Measurements from ENCODE around the gene PLEKHA6.

Gene PLEKHA6

DNA sequence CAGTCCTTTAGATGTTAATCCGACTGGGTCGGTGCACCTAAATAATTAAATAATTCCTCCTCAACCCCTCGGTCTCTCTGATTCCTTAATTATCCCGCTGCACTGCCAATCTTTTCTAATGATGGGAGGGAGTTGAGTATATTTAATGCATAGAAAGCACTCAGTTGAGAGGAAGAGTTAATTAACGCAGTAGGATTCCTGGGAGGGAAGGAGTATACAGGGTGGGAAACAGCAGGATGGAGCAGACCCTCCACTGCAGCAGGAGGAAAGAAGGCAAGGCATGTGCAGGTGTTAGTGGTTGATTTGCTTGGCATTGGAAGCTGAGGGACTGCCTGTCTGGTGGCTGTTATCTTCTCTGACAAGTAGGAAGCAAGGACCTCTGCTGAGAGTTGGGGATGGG, 183.7 kb downstream of the PLEKHA6 start:
- DNase-seq: no peak

DNA sequence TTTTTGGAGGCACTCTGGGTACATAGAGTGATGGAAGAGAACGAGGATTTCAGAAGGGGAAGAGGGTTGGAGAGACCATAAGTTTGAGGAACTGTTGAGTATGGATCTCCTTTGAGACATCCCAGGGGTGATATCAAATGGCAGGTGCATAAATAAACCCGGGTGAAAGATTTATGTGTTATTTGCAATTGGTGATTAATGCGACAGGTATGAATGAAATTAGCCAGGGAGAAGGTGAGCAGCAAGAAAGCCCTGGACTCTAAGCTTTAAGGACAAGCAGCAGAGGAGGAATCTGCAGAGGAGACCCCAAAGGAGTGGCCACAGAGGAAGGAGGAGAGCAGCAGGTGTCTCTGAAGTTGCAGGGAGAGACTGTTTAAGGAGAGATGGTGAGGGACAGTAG, 184.8 kb downstream of the PLEKHA6 start:
- DNase-seq: no peak

DNA sequence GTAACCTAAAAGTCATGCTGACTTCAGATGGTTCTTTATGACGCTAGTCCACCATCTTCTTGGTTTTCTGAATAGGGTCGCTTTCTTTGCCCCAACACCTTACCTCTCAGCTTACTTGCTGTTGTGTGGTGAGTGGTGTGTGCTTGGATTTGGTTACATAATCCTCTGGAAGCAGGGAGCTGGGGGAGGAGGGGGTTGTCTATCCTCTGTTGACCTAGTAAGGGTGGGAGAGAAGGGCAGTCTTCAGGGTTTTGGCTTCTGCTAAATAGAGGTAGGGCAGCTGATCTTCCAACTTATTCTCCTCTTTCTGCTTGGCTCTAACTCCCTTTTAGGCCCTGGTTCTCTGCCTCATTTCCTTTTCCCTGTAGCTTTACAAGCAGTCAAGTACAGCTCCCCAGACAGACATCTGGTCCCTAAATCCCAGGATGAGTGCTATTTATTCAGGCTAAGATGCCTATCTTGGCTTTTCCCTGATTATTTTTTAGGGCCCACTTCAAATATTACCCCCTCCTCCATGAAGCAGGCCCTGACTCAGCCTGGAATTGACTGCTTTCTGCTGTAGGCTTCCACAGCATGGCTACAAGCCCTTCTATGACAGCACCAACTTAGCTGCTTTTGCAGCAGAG, 187.2 kb downstream of the PLEKHA6 start:
- no peak for DNase-seq

DNA sequence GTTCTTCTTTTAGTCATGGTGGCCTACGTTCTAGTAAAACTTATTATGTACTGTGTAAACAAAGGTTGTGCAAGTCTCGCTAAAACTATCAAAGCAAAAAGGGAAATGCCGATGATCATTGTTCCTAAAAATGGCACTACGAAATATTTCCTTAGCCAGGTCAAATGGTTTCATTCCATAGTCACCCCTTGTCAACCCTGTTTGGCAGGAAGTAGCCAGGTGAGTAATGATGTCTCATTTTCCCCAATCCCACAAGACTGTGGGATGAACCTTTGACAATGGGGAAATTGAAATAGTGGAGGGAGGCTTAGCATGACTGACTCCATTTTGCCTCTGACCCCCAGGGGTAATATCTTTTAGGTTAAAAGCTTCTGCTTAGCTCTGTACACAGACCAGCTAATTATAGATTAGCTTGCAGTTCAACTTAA, 188.0 kb downstream of the PLEKHA6 start:
- no peak for DNase-seq

DNA sequence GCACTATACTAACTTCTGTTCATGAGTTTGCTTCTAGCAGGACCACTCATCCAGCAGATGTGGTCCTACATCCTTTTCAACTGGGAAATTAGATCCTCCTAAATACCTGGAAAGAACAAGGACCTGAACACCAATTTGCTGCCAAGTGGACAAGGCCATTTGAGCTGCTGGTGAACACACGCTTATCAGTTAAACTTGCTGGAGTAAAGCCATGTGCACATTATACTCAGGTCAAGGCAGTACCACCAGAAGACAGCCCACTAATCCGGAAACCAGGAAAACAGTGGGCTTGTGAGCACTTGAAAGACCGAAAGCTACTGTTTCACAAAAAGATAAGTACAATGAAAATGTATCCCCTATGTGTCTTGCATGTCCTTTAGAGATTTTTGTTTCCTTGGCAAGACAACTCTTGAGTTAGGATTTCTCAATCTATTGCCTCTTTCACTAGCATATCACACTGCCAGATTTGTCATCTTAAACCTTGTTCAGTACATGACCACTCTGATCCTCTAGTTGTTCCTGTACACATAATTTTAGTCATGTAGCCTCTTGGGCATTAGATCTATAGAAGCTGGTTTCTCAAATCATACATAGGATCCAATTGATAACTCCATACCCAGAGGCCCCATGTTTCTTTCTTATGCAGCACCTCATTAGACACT, 189.1 kb downstream of the PLEKHA6 start:
- DNase-seq: no peak

DNA sequence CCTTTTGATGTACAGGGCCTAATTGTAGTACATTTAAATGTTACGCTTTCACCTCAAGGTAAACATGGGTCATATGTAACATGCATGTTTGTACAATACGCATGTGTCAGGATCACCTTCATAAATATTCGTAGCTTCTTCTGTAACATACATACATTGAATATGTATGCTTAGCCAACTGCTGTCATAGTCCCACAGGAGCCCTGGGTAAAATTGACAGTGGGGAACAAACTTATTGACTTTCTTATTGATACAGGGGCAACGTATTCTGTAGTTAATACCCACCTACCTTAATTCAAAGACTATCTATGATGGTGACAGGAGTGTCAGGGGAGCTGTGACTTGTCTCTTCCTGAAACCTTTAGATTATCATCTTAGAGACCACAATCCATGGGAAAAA, 189.9 kb downstream of the PLEKHA6 start:
- no peak for DNase-seq
